CD4-positive, alpha-beta T cell treated with Interleukin-6 at 100 ng/mL for 8 hours (primary cell): Measurements from ENCODE around the gene TENM3.

Experiments used
- DNase-seq: peaks from one replicate; pipeline ENCODE4 v3.0.0-alpha.2; 2020; ENCODE audit warnings: mixed read lengths, low spot score

TENM3 gene

GRCh38 chr4:182288534-182288933, 45.3 kb downstream of the TENM3 start:
- DNase-seq, result no peak

- no peak for DNase-seq
Measured at GRCh38 chr4:182289809-182290208, 46.6 kb downstream of the TENM3 start.

- no peak for DNase-seq
Measured at GRCh38 chr4:182291175-182291574, 48.0 kb downstream of the TENM3 start.

- no peak for DNase-seq
Measured at GRCh38 chr4:182291597-182292270, 48.5 kb downstream of the TENM3 start.

- no peak for DNase-seq
Measured at GRCh38 chr4:182292612-182293011, 49.4 kb downstream of the TENM3 start.

GRCh38 chr4:182293691-182294255, 50.6 kb downstream of the TENM3 start:
- DNase-seq, result no peak

GRCh38 chr4:182294451-182294850, 51.2 kb downstream of the TENM3 start:
- no peak for DNase-seq

GRCh38 chr4:182297659-182298058, 54.5 kb downstream of the TENM3 start:
- DNase-seq, result no peak

GRCh38 chr4:182301736-182302135, 58.5 kb downstream of the TENM3 start:
- DNase-seq, result no peak

- no peak for DNase-seq
Measured at GRCh38 chr4:182303847-182304246, 60.6 kb downstream of the TENM3 start.

GRCh38 chr4:182306792-182307507, 63.7 kb downstream of the TENM3 start:
- DNase-seq, result no peak

GRCh38 chr4:182307746-182308145, 64.5 kb downstream of the TENM3 start:
- DNase-seq, result no peak

- DNase-seq, result no peak
Measured at GRCh38 chr4:182309877-182310276, 66.7 kb downstream of the TENM3 start.

- no peak for DNase-seq
Measured at GRCh38 chr4:182310316-182310715, 67.1 kb downstream of the TENM3 start.

GRCh38 chr4:182310962-182311361, 67.8 kb downstream of the TENM3 start:
- no peak for DNase-seq

GRCh38 chr4:182314537-182314936, 71.3 kb downstream of the TENM3 start:
- no peak for DNase-seq

GRCh38 chr4:182318256-182318655, 75.1 kb downstream of the TENM3 start:
- DNase-seq, result no peak

GRCh38 chr4:182320092-182320491, 76.9 kb downstream of the TENM3 start:
- DNase-seq, result no peak

- DNase-seq, result no peak
Measured at GRCh38 chr4:182320580-182320979, 77.4 kb downstream of the TENM3 start.

GRCh38 chr4:182324282-182324681, 81.1 kb downstream of the TENM3 start:
- no peak for DNase-seq

GRCh38 chr4:182325397-182325796, 82.2 kb downstream of the TENM3 start:
- DNase-seq, result no peak

- DNase-seq, result no peak
Measured at GRCh38 chr4:182325848-182326255, 82.7 kb downstream of the TENM3 start.

GRCh38 chr4:182328505-182328904, 85.3 kb downstream of the TENM3 start:
- DNase-seq, result no peak
